Stomach (tissue), 4 donors: Measurements from ENCODE around the gene ASNSD1.
"Not testable (repeated sequence)": the region's sequence is repeated elsewhere in the genome, so short reads cannot be mapped to it uniquely, and the experiment has no call there.

Experiments
- CTCF ChIP-seq, 7 experiments: fragments of 450-650 bp in 4 of 7; fragments of 200-600 bp in 3 of 7; sonication (generic) in 3 of 7; IDR thresholded peaks; one replicate each; pipeline ENCODE4 v1.5.1; 2016 to 2019; ENCODE audit warnings: antibody characterized with exemption in 7 of 7, control low read depth in 2 of 7, mild to moderate bottlenecking in 1 of 7
- POLR2A ChIP-seq, 4 donors: fragments of 450-650 bp; IDR thresholded peaks; one replicate each; pipeline ENCODE4 v1.6.1; 2016; ENCODE audit warnings: antibody characterized with exemption in 4 of 4, control low read depth in 2 of 4, mild to moderate bottlenecking in 1 of 4, moderate library complexity in 1 of 4

- TF ChIP-seq CTCF, POLR2A (IDR thresholded peaks at IDR 0.05): not testable (repeated sequence)
Observed at GRCh38 chr2:189663319-189663718, 2.1 kb downstream of the ASNSD1 start.
